HK-2 (cell line): ENCODE results near the gene ANKRD63.

Experiments used
- DNase-seq: peaks from one replicate; pipeline ENCODE4 v3.0.0-alpha.2; 2018; ENCODE audit not compliant: unreplicated experiment

ANKRD63 gene

DNA sequence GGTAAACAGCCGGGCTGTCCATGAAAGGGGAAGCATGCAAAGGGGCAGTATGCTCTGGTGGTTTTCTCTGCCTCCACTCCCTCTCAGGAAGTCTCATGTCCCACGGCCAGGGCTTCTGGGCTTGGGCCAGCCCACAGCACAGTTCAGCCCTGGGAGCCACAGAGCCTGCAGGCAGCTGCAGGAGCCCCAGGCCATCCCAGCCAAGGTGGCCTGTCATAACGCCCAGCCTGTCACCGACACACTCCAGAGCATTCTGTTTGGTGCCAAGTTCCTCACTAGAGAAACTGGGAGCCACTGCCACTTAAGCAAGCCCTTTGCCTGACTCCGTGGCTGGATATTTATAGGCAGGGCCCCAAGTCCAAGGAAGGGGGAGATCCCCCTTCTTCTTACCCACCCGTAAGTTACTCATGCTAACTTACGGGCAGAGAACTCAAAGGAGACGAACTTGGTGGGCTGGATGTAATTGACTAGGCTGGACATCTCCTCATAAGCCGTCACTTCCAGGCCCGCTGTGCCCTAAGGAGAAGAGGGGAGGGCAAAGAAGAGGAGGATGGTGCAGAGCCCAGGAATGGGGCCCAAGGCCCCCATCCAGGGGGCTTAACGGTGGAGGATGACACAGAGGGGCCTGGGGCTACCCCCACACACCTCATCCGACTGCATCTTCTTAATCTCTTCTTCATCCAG, 13.2 kb upstream of the ANKRD63 start:
- no peak for DNase-seq

DNA sequence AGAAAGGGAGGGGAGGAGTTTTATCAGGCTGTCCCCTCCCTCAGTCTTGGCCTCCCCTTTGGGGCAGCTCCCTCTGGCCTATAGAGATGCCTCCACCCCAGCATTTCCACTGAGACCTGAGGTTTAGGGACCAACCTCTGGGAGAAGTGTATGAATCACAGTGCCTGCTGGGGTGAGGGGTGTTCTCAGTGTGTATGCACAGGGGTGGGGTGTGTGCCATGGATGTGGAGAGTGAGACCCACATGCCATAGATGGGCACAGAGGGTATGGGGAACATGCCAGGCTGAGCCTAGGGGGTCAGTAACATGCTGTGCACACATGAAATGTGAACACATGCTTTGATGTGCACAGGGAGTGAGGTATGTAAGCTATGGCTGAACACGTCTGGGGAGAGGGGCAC, 12.4 kb upstream of the ANKRD63 start:
- DNase-seq: no peak

DNA sequence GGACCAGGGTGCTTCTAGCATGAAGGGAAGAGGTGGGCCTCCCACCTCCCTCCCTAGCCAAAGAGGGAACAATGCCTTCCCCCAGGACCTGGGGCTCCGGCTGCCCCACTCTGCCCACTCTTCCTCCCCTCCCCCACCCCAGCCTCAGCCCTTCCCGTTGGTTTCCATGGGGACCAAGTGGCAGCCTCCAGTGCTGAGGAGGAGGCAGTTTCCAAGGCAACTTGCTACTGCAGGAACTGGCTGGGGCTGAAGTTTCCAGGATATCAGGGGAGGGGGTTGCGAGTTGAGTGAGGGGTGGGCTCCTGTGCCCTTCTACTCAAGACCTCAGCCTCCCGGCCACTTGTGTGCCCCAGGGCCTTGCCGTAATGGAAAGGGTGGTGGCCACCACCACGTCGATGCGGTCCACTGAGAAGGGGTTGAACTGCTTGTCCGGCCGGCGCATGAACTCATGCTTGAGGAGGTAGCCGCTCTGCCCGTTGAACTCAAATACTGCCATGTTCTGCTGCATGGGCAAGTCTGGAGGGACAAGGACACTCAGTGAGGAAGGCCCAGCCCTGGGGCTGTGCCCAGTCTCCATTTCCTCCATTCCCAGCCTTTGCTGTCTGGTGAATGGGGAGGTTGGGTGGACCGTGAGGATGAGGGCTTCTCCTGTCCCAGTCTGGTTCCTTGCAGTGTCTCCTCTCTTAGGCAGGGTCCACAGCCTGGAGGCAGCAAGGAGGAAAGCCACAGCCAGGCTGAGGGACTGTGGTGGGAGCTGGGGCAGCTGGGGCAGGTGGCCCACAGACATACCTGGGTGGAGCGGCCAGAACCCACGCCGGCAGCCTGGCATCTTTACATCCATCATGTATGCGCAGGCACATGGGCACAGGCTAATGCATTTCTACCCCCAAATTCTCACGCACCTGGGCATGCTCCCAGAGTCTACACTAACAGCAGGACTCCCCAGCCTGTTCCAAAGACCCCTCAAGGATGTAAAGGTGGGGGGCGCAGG, 11.3 kb upstream of the ANKRD63 start:
- DNase-seq: no peak

GRCh38 chr15:40293006-40293405, 10.1 kb upstream of the ANKRD63 start:
- DNase-seq: no peak

GRCh38 chr15:40292246-40292645, 9.4 kb upstream of the ANKRD63 start:
- DNase-seq: no peak

DNA sequence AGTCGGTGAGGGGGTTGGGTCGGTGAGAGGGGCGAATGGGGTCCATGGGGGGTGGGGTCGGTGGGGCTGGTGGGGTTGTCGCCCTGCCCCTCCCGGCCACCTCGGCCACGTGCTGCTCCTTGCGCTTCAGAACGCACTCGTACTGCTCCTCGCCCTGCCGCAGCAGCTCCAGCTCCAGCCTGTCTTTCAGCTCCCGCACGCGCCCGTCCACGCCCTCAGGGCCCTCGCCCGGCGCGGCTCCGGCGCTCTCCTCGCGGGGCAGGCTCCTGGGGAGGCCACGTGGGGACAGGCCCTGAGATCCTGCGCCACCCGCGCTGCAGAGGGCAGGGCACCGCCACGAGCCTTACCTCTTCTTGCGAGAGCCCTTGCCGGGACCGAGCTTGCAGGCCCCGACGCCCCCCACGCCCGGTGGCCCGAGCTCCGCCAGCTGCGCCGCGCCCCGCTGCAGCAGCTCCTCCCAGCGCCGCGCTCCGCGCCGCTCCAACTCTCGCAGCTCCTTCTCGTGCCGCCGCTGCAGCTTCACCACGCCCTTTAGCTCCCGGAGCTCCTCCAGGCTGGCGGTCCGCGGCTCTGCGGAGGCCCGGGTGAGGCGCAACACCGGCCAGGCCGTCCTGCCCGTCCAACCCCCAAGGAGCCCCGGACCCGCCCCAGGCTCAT, 8.2 kb upstream of the ANKRD63 start:
- peak; percentile 41 for DNase-seq

DNA sequence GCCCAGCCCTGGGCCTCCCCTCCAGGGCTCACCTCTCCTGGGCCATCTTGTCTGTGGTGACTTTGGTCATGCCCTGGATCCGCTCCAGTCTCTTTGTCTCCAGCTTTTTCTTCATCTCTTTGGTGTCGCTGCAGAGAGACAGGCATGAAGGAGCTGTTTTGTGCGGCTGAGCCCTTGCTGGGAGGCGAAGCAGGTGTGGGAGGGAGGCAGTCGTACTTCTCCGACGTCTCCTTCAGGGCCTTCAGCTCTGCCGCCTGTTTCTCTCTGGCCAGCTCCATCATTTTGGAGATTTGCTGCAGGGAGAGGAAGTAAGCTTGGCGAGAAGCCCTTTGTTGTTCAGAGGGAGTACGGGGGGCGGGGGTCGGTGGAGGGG, 7.7 kb upstream of the ANKRD63 start:
- DNase-seq: no peak

GRCh38 chr15:40289140-40289775, 6.4 kb upstream of the ANKRD63 start:
- DNase-seq: no peak

GRCh38 chr15:40287968-40288367, 5.1 kb upstream of the ANKRD63 start:
- no peak for DNase-seq

- no peak for DNase-seq
Measured at GRCh38 chr15:40287505-40287904, 4.6 kb upstream of the ANKRD63 start.

DNA sequence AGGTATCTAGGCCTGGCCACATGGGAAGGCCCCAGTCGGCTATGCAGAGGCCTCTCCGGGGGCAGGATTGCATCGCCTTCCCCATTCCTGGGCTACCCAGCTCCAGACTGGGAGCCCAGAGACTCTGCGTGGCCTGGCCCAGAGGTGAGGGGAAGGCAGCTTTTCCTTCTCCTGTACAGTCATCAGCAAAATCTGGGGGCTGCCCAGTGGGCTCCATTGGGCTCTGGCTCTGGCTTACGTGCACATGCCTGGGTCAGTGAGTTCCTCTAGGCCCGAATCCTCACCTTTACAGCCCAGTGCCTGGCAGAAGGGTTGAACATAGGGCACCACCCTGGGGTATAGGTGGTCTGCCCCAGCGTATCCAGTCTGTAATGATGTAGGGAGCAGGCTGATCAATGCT, 3.9 kb upstream of the ANKRD63 start:
- DNase-seq: no peak

- no peak for DNase-seq
Measured at GRCh38 chr15:40286061-40286532, 3.2 kb upstream of the ANKRD63 start.

- no peak for DNase-seq
Measured at GRCh38 chr15:40285554-40286011, 2.7 kb upstream of the ANKRD63 start.

DNA sequence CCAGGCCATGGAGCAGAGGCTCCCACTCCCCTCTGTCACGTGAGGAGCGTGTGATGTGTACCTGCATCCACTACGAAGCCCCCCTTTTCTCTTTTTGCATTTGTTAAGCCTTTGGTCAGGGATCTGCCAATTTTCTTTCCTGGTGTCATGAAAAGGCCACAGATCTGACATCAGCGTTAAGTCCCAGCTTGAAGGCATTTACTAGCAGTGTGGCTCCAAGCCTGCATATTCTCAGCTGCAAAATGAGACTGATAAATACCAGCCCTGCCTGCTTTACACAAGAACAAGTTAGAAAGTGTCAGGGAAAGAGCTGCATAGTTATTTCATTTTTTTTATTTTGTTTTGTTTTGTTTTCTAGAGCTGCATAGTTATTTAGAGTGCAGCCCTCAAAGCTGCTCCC, 2.3 kb upstream of the ANKRD63 start:
- DNase-seq: no peak

DNA sequence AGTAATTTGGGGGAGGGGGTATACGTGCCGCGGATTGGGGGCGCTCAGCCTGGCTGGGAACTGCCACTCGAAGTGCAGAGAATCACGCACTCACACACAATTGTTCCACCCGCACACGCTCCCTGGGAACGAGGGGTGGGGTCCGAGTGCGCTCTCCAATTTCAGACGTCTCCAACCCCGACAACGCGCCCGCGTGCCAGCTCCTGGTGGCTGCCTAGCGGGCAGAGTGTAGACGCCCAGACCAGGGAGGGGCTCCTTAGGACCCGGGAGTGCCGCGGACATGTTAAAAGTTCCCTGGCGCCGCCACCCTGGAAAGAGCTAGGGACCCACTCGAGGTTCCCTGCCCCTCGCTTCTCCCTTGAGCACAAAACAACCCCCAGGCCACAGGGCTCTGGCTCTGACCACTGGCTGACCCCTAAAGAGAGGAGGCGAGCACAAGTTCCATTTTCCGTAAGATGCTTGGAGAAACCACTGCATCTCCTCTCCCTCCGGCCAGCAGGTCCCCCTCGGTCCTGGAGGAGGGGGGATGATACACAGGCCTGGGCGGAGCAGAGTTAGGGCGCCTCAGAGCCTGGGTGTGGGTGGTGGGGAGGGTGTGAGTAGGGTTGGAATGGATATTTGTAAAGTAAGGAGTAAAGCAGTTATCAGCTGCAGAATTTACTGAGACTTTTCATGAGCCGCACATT, 894 bp upstream of the ANKRD63 start:
- no peak for DNase-seq

- DNase-seq: peak; percentile 41
Measured at GRCh38 chr15:40282147-40282868, 556 bp downstream of the ANKRD63 start.

- DNase-seq: no peak
Measured at GRCh38 chr15:40281801-40282146, 1.1 kb downstream of the ANKRD63 start.

- DNase-seq: no peak
Measured at GRCh38 chr15:40281057-40281800, 1.6 kb downstream of the ANKRD63 start.

DNA sequence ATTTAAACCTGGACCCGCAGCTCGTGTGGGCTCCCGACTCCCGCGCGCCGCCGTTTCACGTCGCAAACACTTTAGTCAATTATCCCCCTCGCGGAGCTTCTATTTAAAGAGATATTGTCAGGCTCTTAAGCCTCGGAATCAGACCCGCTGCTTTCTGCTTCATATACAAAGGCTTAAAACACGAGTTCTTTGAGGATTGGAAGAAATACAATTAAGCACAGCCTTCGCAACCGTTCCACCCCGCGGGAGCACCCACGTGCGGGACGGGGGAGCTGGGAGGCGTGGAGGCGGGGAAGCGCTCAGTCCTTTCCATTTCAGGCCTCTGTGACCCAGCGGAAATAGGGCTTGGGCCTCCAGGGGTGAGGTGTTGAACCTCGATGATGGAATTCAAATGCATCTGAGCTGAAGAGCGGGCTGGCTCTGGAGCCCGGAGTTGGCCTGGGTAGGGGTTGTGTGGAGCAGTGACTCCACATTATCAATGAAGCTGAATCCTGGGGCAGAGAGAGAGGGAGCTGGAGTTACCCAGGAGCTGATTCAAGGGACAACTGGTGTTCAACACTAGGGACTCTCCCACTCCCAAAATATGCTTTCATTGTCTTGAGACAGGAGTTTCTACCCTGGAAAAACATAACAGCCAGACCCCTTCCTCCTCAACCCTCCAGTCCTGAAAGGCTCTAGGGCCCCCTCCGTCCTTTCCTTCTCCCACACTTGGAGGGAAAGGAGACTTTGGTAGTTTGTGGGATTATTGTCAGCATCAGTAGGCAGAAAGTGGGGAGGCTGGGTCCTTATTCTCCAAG, 2.4 kb downstream of the ANKRD63 start:
- DNase-seq: no peak
